ES-I3 (cell line): Measurements from ENCODE around the gene EPB41L5.
"Not testable (repeated sequence)": the region's sequence is repeated elsewhere in the genome, so short reads cannot be mapped to it uniquely, and the experiment has no call there.

Experiments used
- H3K36me3 ChIP-seq: 2 replicates; pipeline ENCODE4 v1.6.1; 2013; ENCODE audit warnings: mild to moderate bottlenecking, low read length, control low read depth, moderate library complexity; ENCODE audit not compliant: insufficient read depth
- H3K4me1 ChIP-seq: 2 replicates; pipeline ENCODE4 v1.6.1; 2013; ENCODE audit warnings: mild to moderate bottlenecking, control low read depth, low read length; ENCODE audit not compliant: insufficient read depth
- H3K9ac ChIP-seq: 2 replicates; pipeline ENCODE4 v1.6.1; 2013; ENCODE audit warnings: low read depth, mild to moderate bottlenecking, low read length, moderate library complexity
- H3K9me3 ChIP-seq: 2 replicates; pipeline ENCODE4 v1.6.1; 2013; ENCODE audit warnings: mild to moderate bottlenecking, low read length, moderate library complexity; ENCODE audit not compliant: control insufficient read depth, insufficient read depth

Gene EPB41L5

DNA sequence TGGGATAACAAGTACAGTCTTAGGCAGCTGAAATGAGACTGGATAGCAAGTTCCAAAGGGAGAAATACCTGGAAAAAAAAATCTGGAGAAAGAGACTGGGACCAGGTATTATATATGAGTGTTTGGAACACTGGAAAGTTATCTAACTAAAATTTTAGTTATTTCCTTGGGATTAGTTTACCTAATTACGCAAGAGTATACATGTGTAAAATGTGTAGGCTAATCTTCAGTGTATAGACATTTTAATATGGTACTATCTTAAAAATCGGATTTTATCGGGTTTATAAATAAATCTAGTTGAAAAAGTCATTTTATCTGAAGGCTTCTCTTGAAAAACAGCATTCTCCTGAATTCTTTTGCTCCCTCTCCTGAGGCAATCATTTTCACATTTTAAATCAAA, 3.9 kb downstream of the EPB41L5 start:
- H3K4me1 ChIP-seq: peaks cover 23% of the 10 kb centered on the region
- H3K9me3 ChIP-seq: no peaks in the 10 kb centered on the region
- H3K9ac ChIP-seq: no peak overlapping the region
- no peaks in the 10 kb centered on the region for H3K36me3 ChIP-seq

DNA sequence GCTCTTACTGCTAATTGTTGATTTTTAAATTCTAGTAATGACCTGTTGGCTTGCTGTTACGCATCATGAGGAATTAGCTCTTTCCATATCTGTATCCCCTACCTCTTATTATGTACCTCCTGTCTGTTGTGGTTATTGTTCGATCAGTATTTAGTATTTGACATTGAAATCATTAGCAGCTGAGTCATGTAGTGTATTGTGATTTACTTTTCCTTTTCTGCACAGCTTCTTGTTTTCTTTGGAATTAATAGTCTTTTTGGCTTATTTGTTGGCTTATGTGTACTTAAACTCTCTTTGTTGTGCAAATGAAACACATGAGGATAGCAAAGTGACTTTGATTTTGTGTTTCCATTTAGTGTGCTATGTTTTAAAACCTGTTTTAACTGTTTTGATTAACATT, 4.3 kb downstream of the EPB41L5 start:
- peaks cover 21% of the 10 kb centered on the region for H3K4me1 ChIP-seq

DNA sequence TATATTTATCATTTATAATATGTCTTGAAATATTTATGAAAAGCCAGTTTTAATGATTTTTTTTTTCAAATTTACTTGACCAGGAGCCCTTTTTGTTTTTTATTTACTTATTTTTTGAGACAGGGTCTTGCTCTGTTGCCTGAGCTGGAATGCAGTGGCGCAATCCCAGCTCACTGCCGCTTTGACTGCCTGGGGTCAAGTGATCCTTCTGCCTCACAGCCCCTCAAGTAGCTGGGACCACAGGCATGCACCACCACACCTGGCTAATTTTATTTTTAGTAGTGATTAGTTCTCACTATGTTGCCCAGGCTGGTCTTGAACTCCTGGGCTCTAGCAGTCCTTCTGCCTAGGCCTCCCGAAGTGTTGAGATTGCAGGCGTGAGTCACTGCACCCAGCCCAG, 5.7 kb downstream of the EPB41L5 start:
- Histone ChIP-seq H3K4me1 (peaks cover 19% of the 10 kb centered on the region), H3K36me3 (no peaks in the 10 kb centered on the region), H3K9me3 (no peaks in the 10 kb centered on the region)

More for the DNA sequence above, 4.3 kb downstream of the EPB41L5 start:
- Histone ChIP-seq H3K9ac (no peak overlapping the region), H3K9me3 (no peaks in the 10 kb centered on the region), H3K36me3 (no peaks in the 10 kb centered on the region)

DNA sequence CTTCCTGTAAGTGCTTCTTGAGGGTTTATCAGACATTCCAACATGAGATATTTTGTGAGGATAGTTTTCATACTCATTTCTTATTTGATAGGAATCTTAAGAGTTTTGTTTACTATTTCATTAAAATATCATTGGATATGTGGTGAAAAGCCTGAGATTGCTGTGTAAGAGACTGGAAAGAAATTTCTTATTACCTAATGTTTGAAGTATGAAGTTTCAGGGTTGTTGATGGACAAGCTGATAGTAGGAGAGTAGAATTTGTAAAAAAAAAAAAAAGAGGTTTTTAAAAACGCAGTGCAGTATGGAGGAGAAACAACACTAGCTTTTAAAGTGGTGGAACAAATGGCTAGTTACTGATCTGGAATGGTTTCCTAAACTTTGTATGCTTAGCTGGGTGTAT, 7.7 kb downstream of the EPB41L5 start:
- Histone ChIP-seq H3K9ac (no peak overlapping the region), H3K36me3 (no peaks in the 10 kb centered on the region), H3K4me1 (peaks cover 15% of the 10 kb centered on the region), H3K9me3 (peaks cover 5% of the 10 kb centered on the region; the same call in 1 of the 2 replicates)

More for the DNA sequence above, 5.7 kb downstream of the EPB41L5 start:
- no peak overlapping the region for H3K9ac ChIP-seq

DNA sequence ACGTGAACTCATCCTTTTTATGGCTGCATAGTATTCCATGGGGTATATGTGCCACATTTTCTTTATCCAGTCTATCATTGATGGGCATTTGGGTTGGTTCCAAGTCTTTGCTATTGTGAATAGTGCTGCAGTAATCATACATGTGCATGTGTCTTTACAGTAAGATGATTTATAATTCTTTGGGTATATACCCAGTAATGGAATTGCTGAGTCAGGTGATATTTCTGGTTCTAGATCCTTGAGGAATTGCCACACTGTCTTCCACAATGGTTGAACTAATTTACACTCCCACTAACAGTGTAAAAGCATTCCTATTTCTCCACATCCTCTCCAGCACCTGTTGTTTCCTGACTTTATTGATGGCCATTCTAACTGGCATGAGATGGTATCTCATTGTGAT, 9.6 kb downstream of the EPB41L5 start:
- H3K9ac ChIP-seq, H3K36me3 ChIP-seq, H3K9me3 ChIP-seq, H3K4me1 ChIP-seq: not testable (repeated sequence)

DNA sequence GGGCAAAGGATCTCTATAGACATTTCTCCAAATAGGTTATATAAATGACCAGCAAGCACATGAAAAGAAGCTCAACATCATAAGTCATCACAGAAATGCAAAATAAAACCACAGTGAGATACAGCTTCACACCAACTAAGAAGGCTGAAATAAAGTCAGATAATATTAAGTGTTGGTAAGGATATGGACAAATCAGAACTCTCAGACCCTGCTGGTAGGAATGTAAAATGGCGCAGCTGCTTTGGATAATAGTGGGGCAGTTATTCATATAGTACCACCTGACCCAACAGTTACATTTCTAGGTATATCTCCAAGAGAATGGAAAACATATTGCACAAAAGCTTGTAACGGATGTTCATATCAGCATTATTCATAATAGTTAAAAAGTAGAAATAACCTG, 14.0 kb downstream of the EPB41L5 start:
- H3K36me3 ChIP-seq: no peaks in the 10 kb centered on the region
- no peak overlapping the region for H3K9ac ChIP-seq
- peaks cover 5% of the 10 kb centered on the region; the same call in 1 of the 2 replicates for H3K9me3 ChIP-seq
- peaks cover 8% of the 10 kb centered on the region; the same call in 1 of the 2 replicates for H3K4me1 ChIP-seq

DNA sequence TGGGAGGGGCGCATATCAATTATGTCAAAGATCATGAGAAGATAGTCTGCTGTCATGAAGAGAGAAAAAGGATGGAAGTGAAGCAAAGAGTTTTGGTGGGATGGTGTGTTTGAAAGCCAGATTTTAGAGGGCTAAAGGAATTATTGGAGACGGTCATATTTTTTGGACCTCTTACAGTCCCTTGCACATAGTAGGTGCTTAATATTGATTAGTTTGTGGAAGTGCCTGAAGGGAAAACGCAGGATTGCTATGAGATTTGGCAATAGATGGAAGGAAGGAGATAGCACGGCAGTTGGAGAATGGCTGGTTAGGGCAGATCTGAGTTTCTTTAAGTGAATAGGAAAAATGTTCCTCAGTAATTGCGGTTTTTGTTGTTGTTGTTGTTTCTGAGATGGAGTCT, 15.9 kb downstream of the EPB41L5 start:
- Histone ChIP-seq H3K4me1 (peaks cover 8% of the 10 kb centered on the region; the same call in 1 of the 2 replicates), H3K9ac (no peak overlapping the region), H3K9me3 (peaks cover 5% of the 10 kb centered on the region; the same call in 1 of the 2 replicates), H3K36me3 (no peaks in the 10 kb centered on the region)

DNA sequence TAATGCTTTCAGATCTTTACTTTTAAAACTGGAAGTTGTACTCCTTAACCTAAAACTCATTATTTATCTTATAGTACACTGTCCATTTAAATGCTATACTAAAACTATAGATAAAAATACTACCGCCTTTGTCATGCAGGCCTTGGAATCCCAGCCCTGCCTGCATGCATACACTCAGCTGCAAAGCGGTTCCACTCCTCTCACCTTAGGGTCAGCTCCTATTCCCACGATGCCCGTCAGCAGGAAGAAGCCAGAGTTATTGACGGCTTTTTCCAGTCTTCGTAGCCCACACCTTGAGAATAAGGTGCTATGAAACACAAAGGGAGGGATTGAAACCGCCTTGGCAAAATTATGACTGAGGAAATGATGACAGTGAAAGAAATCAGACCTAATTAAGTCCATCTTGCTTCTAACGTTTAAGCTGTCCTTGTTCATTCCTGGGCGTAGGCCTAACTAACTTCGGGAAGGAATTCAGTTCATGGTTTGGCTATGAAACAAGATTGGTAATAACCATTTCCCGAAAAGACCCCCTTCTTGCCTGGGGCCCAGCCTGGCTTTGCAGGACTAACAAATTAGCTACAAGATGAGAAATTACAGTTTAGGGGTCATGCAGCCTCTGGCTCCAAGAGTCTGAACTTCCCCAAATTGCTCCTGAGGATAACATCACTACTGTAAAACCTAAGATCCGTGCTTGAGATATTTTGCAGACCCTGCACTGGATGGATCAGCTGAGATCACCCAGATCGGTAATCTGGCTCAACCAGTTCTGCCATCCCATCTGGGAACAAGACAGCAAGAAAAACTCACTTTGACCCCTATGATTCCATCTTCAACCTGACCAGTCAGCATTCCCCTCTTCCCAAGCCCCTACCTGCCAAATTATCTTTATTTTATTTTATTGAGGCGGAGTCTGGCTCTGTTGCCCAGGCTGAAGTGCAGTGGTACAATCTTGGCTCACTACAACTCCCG, 17.1 kb downstream of the EPB41L5 start:
- Histone ChIP-seq H3K9ac (no peak overlapping the region), H3K4me1 (peaks cover 8% of the 10 kb centered on the region; the same call in 1 of the 2 replicates), H3K9me3 (peaks cover under 1% of the 10 kb centered on the region; the same call in 1 of the 2 replicates), H3K36me3 (no peaks in the 10 kb centered on the region)

DNA sequence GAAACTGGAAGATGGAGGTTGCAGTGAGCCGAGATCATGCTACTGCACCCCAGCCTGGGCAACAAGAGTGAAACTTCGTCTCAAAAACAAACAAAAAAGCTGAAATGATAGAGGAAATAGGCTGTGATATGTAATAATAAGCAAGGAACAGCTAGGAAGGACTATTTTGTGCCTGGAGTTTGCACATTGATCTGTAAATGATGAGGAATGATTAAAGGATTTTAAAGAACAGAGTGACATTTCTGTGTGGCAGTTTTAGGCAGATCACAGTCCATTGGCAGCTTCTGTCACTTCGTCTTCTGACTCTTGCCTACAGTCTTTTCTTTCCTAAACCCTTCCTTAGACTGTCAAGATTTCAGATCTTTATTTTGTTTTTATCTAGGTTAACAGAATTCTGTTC, 19.4 kb downstream of the EPB41L5 start:
- H3K36me3 ChIP-seq: no peaks in the 10 kb centered on the region
- no peaks in the 10 kb centered on the region for H3K9me3 ChIP-seq
- peaks cover 8% of the 10 kb centered on the region; the same call in 1 of the 2 replicates for H3K4me1 ChIP-seq
- H3K9ac ChIP-seq: no peak overlapping the region

DNA sequence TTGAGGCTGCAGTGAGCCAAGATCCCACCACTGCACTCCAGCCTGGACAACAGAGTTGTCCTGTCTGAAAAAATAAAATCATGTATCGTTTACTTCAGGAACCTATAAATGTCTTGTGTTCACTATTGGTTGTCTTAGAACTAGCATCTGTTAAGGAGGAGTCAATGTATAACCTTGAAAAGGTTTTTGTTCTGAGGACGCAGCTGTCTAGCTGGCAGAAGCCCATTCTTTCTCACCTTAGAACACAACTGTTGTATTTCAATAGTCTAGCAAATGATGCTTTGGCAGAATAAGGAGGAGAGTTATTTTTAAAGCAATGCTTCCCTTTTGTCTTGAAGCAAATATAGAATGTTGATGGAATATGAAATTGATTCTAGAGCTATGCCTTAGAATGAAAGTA, 21.1 kb downstream of the EPB41L5 start:
- no peaks in the 10 kb centered on the region for H3K9me3 ChIP-seq
- H3K36me3 ChIP-seq: no peaks in the 10 kb centered on the region
- no peak overlapping the region for H3K9ac ChIP-seq
- H3K4me1 ChIP-seq: peaks cover 8% of the 10 kb centered on the region; the same call in 1 of the 2 replicates

DNA sequence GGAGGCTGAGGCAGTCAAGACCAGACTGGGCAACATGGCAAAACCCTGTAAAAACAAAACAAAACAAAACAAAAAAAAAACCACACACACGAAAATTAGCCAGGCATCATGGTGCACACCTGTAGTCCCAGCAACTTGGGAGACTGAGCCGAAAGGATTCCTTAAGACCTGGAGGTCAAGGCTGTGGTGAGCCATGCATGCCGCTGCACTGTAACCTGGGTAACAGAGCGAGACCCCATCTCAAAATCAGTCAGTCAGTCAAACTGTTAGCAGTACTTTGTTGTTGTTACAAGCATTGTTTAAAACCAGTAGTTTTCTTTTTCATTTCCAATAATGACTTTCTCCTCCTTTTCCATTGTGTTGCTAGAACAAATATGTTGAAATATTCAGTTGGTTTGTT, 21.7 kb downstream of the EPB41L5 start:
- H3K4me1 ChIP-seq: peaks cover 3% of the 10 kb centered on the region; the same call in 1 of the 2 replicates
- H3K9me3 ChIP-seq: no peaks in the 10 kb centered on the region
- H3K9ac ChIP-seq: no peak overlapping the region
- H3K36me3 ChIP-seq: no peaks in the 10 kb centered on the region

DNA sequence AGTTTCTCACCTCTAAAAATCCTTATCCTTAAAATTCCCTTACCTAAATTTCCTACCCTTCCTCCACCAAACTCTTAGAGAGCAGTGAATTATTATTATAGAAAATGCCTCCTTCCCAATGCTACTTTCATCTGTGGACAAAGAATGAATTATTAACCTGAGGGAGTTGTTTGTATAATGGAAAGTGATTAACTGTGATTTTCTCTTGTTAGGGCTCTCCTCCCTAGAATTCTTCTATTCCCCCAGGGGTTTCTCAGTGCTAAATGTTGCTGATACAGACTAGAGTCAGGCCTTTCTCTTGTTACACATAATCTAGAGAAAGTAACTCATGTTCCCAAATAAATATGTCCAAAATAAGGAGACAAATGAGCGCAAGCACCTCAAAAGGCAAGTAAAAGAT, 23.3 kb downstream of the EPB41L5 start:
- Histone ChIP-seq H3K9me3 (no peaks in the 10 kb centered on the region), H3K4me1 (no peaks in the 10 kb centered on the region), H3K9ac (no peak overlapping the region), H3K36me3 (no peaks in the 10 kb centered on the region)

DNA sequence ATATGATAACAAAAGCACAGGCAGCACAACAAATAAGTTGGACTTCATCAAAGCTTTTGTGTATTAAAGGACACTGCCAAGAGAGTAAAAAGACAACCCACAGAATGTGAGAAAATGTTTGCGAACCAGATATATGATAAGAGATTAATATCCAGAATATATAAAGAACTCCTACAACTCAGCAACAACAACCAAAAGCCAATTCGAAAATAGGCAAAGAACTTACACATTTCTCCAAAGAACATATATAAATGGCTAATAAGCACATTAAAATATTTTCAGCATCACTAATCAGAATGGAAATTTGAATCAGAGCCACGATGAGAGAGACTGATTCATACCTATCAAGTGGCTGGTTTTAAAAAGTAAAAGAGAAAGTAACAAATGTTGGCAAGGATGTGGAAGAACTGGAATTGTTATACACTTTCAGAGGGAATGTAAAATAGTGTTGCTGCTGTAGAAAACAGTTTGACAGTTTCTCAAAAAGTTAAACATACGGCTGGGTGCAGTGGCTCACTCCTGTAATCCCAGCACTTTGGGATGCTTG, 25.2 kb downstream of the EPB41L5 start:
- no peaks in the 10 kb centered on the region for H3K36me3 ChIP-seq
- no peaks in the 10 kb centered on the region for H3K4me1 ChIP-seq
- no peak overlapping the region for H3K9ac ChIP-seq
- H3K9me3 ChIP-seq: no peaks in the 10 kb centered on the region

DNA sequence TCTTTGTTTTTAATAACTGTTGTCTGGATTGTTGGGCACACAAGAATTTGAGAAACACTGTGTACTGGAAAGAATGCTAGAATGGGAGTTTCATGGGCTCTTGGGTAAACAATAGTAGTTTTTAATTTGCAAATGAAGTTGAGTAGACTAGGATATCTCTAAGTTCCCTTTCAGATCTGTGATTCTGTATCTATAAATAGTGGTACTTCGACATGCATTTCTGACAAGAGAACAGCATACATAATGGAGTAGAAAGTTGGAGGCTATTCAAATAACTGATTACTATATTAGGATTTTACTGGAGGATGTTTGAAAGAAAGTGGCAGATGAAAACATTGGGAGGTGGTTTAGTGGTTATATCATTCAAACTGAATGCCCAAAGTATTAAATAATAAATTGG, 29.5 kb downstream of the EPB41L5 start:
- H3K36me3 ChIP-seq: peaks cover 2% of the 10 kb centered on the region; the same call in 1 of the 2 replicates
- no peak overlapping the region for H3K9ac ChIP-seq
- H3K9me3 ChIP-seq: peaks cover 11% of the 10 kb centered on the region
- H3K4me1 ChIP-seq: no peaks in the 10 kb centered on the region

DNA sequence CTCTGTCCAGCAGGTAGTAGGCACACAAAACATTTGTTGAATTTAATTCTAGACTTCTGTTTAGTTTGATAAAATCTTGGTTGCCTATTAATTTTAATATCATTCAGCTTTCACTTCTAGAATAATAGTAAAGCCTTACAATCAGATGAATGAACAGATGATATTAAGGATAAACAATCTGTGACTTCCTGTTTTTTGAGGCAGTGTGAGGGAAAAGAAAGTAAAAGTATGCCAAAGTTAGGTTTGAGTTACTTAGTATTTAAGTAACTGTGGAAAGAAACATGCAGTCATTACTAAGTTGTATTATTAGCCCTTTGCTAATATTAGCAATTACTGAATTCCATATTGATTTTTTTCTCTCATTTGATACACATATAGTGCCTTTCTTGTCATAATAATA, 31.5 kb downstream of the EPB41L5 start:
- peaks cover 2% of the 10 kb centered on the region; the same call in 1 of the 2 replicates for H3K36me3 ChIP-seq
- H3K4me1 ChIP-seq: no peaks in the 10 kb centered on the region
- H3K9ac ChIP-seq: no peak overlapping the region

More for the DNA sequence above, 31.5 kb downstream of the EPB41L5 start:
- H3K9me3 ChIP-seq: peaks cover 11% of the 10 kb centered on the region
